ENCODE measurements around the gene PCIF1. TPM values are rescaled to one million over a fixed set of nuclear protein-coding genes. Genes with fewer than 3 reads are reported as not detected.

PCIF1 gene
- total RNA-seq, 1 experiment from 2014 or later, result 26.8 TPM

- H3K9me3 Mint-ChIP-seq, result no peaks in the 10 kb centered on the region; a peak in 1 of 5 replicates
- Histone ChIP-seq H2BK20ac (ENCODE audit: low read depth, low read length, poor library complexity, severe bottlenecking) (no peak within 1 kb of the TSS), H3K4ac (ENCODE audit: low read depth, low read length) (peak within 1 kb of the TSS; percentile 60), H3K23me2 (ENCODE audit: insufficient read length, low read depth, low read length, poor library complexity, severe bottlenecking) (peaks cover 13% of the 10 kb centered on the region), H3K4me2 (ENCODE audit: insufficient read depth, insufficient read length, low read length) (peak within 1 kb of the TSS; percentile 26), H3K56ac (ENCODE audit: insufficient read length, low read depth, low read length) (no peak within 1 kb of the TSS), H2AK5ac (ENCODE audit: insufficient read length, low read length) (no peak within 1 kb of the TSS), H2BK120ac (ENCODE audit: low read depth, low read length, poor library complexity, severe bottlenecking) (no peak within 1 kb of the TSS), H3K14ac (ENCODE audit: insufficient read depth, low read length) (peak within 1 kb of the TSS; percentile 93), H3K4me1 (ENCODE audit: insufficient read depth, low read length) (no peaks in the 10 kb centered on the region), H4K5ac (ENCODE audit: insufficient read length, low read depth, low read length) (no peak within 1 kb of the TSS), H3K79me2 (ENCODE audit: insufficient read depth, low read length) (no peaks in the 10 kb centered on the region), H2AFZ (ENCODE audit: low read length) (no peak within 1 kb of the TSS), H3K9me3 (ENCODE audit: control insufficient read depth, low read depth, low read length) (no peaks in the 10 kb centered on the region), H3K18ac (ENCODE audit: insufficient read length, low read depth, low read length) (peak within 1 kb of the TSS; percentile 71), H3K79me1 (ENCODE audit: insufficient read depth, low read depth, low read length, poor library complexity, severe bottlenecking) (no peaks in the 10 kb centered on the region), H2BK5ac (ENCODE audit: insufficient read length, low read length) (no peak within 1 kb of the TSS), H3K27ac (ENCODE audit: insufficient read length, low read depth, low read length) (no peak within 1 kb of the TSS), H3K27me3 (ENCODE audit: insufficient read depth, low read length) (no peaks in the 10 kb centered on the region), H3T11ph (ENCODE audit: low read length) (no peak within 1 kb of the TSS), H2BK12ac (ENCODE audit: insufficient read length, low read depth, low read length) (no peak within 1 kb of the TSS), H4K91ac (ENCODE audit: insufficient read length, low read depth, low read length) (peak within 1 kb of the TSS; percentile 24), H3K9ac (ENCODE audit: extremely low read depth, insufficient read length, low read length) (peak within 1 kb of the TSS; percentile 59), H4K8ac (replicated peaks; ENCODE audit: insufficient read length, low read depth, low read length) (no peak within 1 kb of the TSS), H2BK15ac (ENCODE audit: low read depth, low read length) (no peak within 1 kb of the TSS), H3K23ac (ENCODE audit: insufficient read length, low read depth, low read length) (no peak within 1 kb of the TSS), H4K20me1 (ENCODE audit: control insufficient read depth, insufficient read depth, insufficient read length) (no peaks in the 10 kb centered on the region)
- peaks cover 11 to 35% (median 22%) of the 10 kb centered on the region in 3 experiments for H3K36me3 Mint-ChIP-seq (ENCODE audit: insufficient read depth in 1 of 3, low read depth in 3 of 3)
- DNase-seq, result peak; percentile 90
- H3K4me1 Mint-ChIP-seq, result peaks cover 5 to 14% of the 10 kb centered on the region in 2 experiments; a peak in 3 of 4 replicates
- TF ChIP-seq, protein P1, sequence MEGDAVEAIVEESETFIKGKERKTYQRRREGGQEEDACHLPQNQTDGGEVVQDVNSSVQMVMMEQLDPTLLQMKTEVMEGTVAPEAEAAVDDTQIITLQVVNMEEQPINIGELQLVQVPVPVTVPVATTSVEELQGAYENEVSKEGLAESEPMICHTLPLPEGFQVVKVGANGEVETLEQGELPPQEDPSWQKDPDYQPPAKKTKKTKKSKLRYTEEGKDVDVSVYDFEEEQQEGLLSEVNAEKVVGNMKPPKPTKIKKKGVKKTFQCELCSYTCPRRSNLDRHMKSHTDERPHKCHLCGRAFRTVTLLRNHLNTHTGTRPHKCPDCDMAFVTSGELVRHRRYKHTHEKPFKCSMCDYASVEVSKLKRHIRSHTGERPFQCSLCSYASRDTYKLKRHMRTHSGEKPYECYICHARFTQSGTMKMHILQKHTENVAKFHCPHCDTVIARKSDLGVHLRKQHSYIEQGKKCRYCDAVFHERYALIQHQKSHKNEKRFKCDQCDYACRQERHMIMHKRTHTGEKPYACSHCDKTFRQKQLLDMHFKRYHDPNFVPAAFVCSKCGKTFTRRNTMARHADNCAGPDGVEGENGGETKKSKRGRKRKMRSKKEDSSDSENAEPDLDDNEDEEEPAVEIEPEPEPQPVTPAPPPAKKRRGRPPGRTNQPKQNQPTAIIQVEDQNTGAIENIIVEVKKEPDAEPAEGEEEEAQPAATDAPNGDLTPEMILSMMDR (conservative IDR thresholded peaks at IDR 0.05), result no peak
- no CpG with 5 or more reads among the region's 78 CpGs for WGBS (ENCODE audit: extremely low coverage, insufficient read length, low lambda C conversion rate)
- peak within 1 kb of the TSS; percentile 85 to 92 for H3K4me3 Mint-ChIP-seq
- H3K27me3 Mint-ChIP-seq (ENCODE audit: low read depth), result no peaks in the 10 kb centered on the region
- H3K27ac Mint-ChIP-seq, result peak within 1 kb of the TSS; percentile 44 to 94 (median 87); a peak in 6 of 7 replicates
Observed at GRCh38 chr20:45890985-45891983, 43.2 kb upstream of the PCIF1 start, which contains the start of the genes CTSA and NEURL2. CTSA (plus strand) TSS chr20:45891335; CDS start chr20:45891569, 234 bp downstream. NEURL2 (minus strand) TSS chr20:45891208; CDS start chr20:45890991, 217 bp downstream.
